Nephron (organoid): ENCODE results near the gene RAB26.
A peak's percentile ranks its signal among the peaks of the same experiment; 100 is the strongest.
"Not testable (repeated sequence)": the region's sequence is repeated elsewhere in the genome, so short reads cannot be mapped to it uniquely, and the experiment has no call there.

ENCODE experiments used
- H3K27ac Mint-ChIP-seq, 3 experiments: 2 replicates each; pipeline ENCODE4 v1.8.0; 2020; ENCODE audit warnings: mixed read lengths in 3 of 3, mild to moderate bottlenecking in 2 of 3, moderate library complexity in 1 of 3
- H3K27me3 Mint-ChIP-seq: 2 replicates; pipeline ENCODE4 v1.8.0; 2021; ENCODE audit warnings: low read depth, mild to moderate bottlenecking, moderate library complexity, mixed read lengths
- H3K36me3 Mint-ChIP-seq: 2 replicates; pipeline ENCODE4 v1.8.0; 2020; ENCODE audit warnings: low read depth, mixed read lengths
- H3K4me1 Mint-ChIP-seq: 2 replicates; pipeline ENCODE4 v1.8.0; 2020; ENCODE audit warnings: mixed read lengths
- H3K4me3 Mint-ChIP-seq, 3 experiments: 2 replicates each; pipeline ENCODE4 v1.8.0; 2020; ENCODE audit warnings: mild to moderate bottlenecking in 3 of 3, mixed read lengths in 3 of 3, moderate library complexity in 2 of 3
- H3K9me3 Mint-ChIP-seq: 2 replicates; pipeline ENCODE4 v1.8.0; 2020; ENCODE audit warnings: mixed read lengths
- CTCF ChIP-seq, 3 experiments: fragments of 200-600 bp; sonication (generic); IDR thresholded peaks; one replicate each; pipeline ENCODE4 v1.5.0; 2021; ENCODE audit warnings: antibody characterized with exemption in 3 of 3; ENCODE audit not compliant: unreplicated experiment in 3 of 3

RAB26 gene

GRCh38 chr16:2147981-2148671, at the start of gene RAB26:
Gene RAB26, plus strand, starts transcription at chr16:2148625. Its CDS starts 159 bp downstream, at chr16:2148784.
- TF ChIP-seq CTCF (IDR thresholded peaks at IDR 0.05; ENCODE audit: unreplicated experiment in 3 of 3): no peak
- no peaks in the 10 kb centered on the region for H3K27me3 Mint-ChIP-seq
- no peak within 1 kb of the TSS for H3K27ac Mint-ChIP-seq
- no peaks in the 10 kb centered on the region for H3K9me3 Mint-ChIP-seq
- H3K4me1 Mint-ChIP-seq: peaks cover 17% of the 10 kb centered on the region
- H3K4me3 Mint-ChIP-seq: peak within 1 kb of the TSS; percentile 72 to 73 (median 73)
- peaks cover 5% of the 10 kb centered on the region for H3K36me3 Mint-ChIP-seq

GRCh38 chr16:2101581-2101980, 46.8 kb upstream of the RAB26 start:
- peaks cover 15% of the 10 kb centered on the region for H3K36me3 Mint-ChIP-seq
- H3K27ac Mint-ChIP-seq, H3K9me3 Mint-ChIP-seq, H3K4me3 Mint-ChIP-seq, H3K4me1 Mint-ChIP-seq, H3K27me3 Mint-ChIP-seq: not testable (repeated sequence)

- Mint-ChIP-seq H3K27ac (no peak overlapping the region), H3K27me3 (no peaks in the 10 kb centered on the region), H3K9me3 (no peaks in the 10 kb centered on the region), H3K36me3 (peaks cover 12% of the 10 kb centered on the region), H3K4me3 (no peak overlapping the region), H3K4me1 (no peaks in the 10 kb centered on the region)
- TF ChIP-seq CTCF (IDR thresholded peaks at IDR 0.05; ENCODE audit: unreplicated experiment in 3 of 3): no peak
Observed at GRCh38 chr16:2102471-2102870, 46.0 kb upstream of the RAB26 start.

GRCh38 chr16:2104464-2104863, 44.0 kb upstream of the RAB26 start:
- not testable (repeated sequence) for H3K4me3 Mint-ChIP-seq, H3K9me3 Mint-ChIP-seq, H3K27me3 Mint-ChIP-seq, H3K27ac Mint-ChIP-seq, H3K4me1 Mint-ChIP-seq
- peaks cover 11% of the 10 kb centered on the region for H3K36me3 Mint-ChIP-seq

- H3K4me3 Mint-ChIP-seq, H3K4me1 Mint-ChIP-seq, H3K9me3 Mint-ChIP-seq, H3K27ac Mint-ChIP-seq, H3K27me3 Mint-ChIP-seq: not testable (repeated sequence)
- H3K36me3 Mint-ChIP-seq: peaks cover 11% of the 10 kb centered on the region
Observed at GRCh38 chr16:2105291-2105690, 43.1 kb upstream of the RAB26 start.

GRCh38 chr16:2105769-2106168, 42.7 kb upstream of the RAB26 start:
- not testable (repeated sequence) for H3K4me3 Mint-ChIP-seq, H3K9me3 Mint-ChIP-seq, H3K27ac Mint-ChIP-seq, H3K27me3 Mint-ChIP-seq, H3K4me1 Mint-ChIP-seq
- H3K36me3 Mint-ChIP-seq: peaks cover 11% of the 10 kb centered on the region

- not testable (repeated sequence) for H3K27ac Mint-ChIP-seq, H3K27me3 Mint-ChIP-seq, H3K9me3 Mint-ChIP-seq, H3K36me3 Mint-ChIP-seq, H3K4me3 Mint-ChIP-seq, H3K4me1 Mint-ChIP-seq
Observed at GRCh38 chr16:2106211-2106610, 42.2 kb upstream of the RAB26 start.

GRCh38 chr16:2107121-2107790, 41.2 kb upstream of the RAB26 start:
- not testable (repeated sequence) for H3K36me3 Mint-ChIP-seq, H3K4me3 Mint-ChIP-seq, H3K27ac Mint-ChIP-seq, H3K9me3 Mint-ChIP-seq, H3K27me3 Mint-ChIP-seq, H3K4me1 Mint-ChIP-seq

GRCh38 chr16:2107791-2108125, 40.7 kb upstream of the RAB26 start:
- H3K36me3 Mint-ChIP-seq, H3K27ac Mint-ChIP-seq, H3K4me3 Mint-ChIP-seq, H3K9me3 Mint-ChIP-seq, H3K27me3 Mint-ChIP-seq, H3K4me1 Mint-ChIP-seq: not testable (repeated sequence)

GRCh38 chr16:2108446-2109270, 39.8 kb upstream of the RAB26 start:
- H3K4me1 Mint-ChIP-seq, H3K27me3 Mint-ChIP-seq, H3K9me3 Mint-ChIP-seq, H3K27ac Mint-ChIP-seq, H3K4me3 Mint-ChIP-seq, H3K36me3 Mint-ChIP-seq: not testable (repeated sequence)

GRCh38 chr16:2109271-2109580, 39.2 kb upstream of the RAB26 start:
- not testable (repeated sequence) for H3K27ac Mint-ChIP-seq, H3K36me3 Mint-ChIP-seq, H3K27me3 Mint-ChIP-seq, H3K4me1 Mint-ChIP-seq, H3K4me3 Mint-ChIP-seq, H3K9me3 Mint-ChIP-seq

GRCh38 chr16:2109872-2110271, 38.6 kb upstream of the RAB26 start:
- H3K4me1 Mint-ChIP-seq, H3K36me3 Mint-ChIP-seq, H3K27ac Mint-ChIP-seq, H3K9me3 Mint-ChIP-seq, H3K27me3 Mint-ChIP-seq, H3K4me3 Mint-ChIP-seq: not testable (repeated sequence)
